T-helper 17 cell (primary cell): ENCODE results near the gene PDIA5. TPM values are rescaled to one million over a fixed set of nuclear protein-coding genes. Genes with fewer than 3 reads are reported as not detected.

Source experiments
- ATAC-seq: fragments of 150-1000 bp; cut with Tn5 transposase; 2 replicates; pipeline ENCODE4 v1.10.0; 2021; ENCODE audit warnings: mild to moderate bottlenecking, moderate library complexity
- DNase-seq, 3 donors: peaks; one replicate each; pipeline versions ENCODE4 v3.0.0 to v3.0.0-alpha.2; 2020 to 2021
- H3K9me3 ChIP-seq: one replicate; pipeline ENCODE4 v1.7.0; 2013; ENCODE audit warnings: low read length, mild to moderate bottlenecking; ENCODE audit not compliant: control insufficient read depth, poor library complexity, severe bottlenecking
- H3K27ac Mint-ChIP-seq: one replicate; pipeline ENCODE4 v1.8.0; 2022; ENCODE audit warnings: mild to moderate bottlenecking, moderate library complexity, mixed read lengths
- H3K27me3 Mint-ChIP-seq: one replicate; pipeline ENCODE4 v1.8.0; 2022; ENCODE audit warnings: mixed read lengths
- H3K36me3 Mint-ChIP-seq: one replicate; pipeline ENCODE4 v1.8.0; 2022; ENCODE audit warnings: low read depth, mixed read lengths
- H3K4me1 Mint-ChIP-seq: one replicate; pipeline ENCODE4 v1.8.0; 2022; ENCODE audit warnings: mild to moderate bottlenecking, mixed read lengths
- H3K4me3 Mint-ChIP-seq: one replicate; pipeline ENCODE4 v1.8.0; 2022; ENCODE audit warnings: mild to moderate bottlenecking, moderate library complexity, mixed read lengths
- total RNA-seq, 4 donors: library from RNA in 2 of 4; stranded (reverse) in 2 of 4; gene quantifications; one replicate each; pipeline ENCODE4 v1.2.3 and lab custom pipeline; 2022 to 2026

The PDIA5 gene
- total RNA-seq, 2 donors from 2014 or later: 4.6 to 6.2 TPM

DNA sequence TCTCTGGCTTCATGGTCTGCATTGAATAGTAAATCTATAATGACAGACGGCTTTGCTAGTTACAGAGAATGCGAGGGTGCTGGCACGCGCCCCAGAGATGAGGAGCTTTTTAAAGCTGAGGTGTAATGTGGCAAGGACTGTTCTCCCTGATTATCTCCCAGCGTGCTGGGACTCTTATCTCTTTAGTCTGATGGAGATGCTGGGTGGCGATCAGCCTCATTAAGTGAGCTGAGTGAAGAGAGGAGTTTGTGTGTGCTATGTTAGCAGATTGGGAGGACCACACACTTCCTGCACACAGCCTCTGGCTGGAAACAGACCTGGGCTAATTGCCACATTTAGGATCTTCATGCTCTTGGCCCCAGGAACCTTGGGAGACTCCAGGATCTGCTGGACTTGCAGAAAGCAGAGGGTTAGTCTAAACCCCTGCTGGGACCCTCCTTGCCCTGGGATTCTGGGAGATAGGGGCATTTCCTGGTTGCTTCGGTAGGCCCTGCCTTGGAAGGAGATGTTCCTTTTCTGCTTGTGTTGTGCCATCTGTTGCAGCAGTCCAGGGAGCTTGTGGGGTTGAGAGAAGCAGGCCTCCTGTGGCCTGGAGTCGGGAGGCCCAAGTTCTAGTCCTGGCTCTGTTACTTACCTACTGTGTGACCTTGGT is 15.0 kb downstream of the PDIA5 start:
- Mint-ChIP-seq H3K4me1 (peaks cover 26% of the 10 kb centered on the region), H3K27me3 (no peaks in the 10 kb centered on the region), H3K36me3 (no peaks in the 10 kb centered on the region), H3K27ac (peak overlapping the region; percentile 74), H3K4me3 (no peak overlapping the region)
- DNase-seq: no peak
- ATAC-seq: no peak
- no peaks in the 10 kb centered on the region for H3K9me3 ChIP-seq

DNA sequence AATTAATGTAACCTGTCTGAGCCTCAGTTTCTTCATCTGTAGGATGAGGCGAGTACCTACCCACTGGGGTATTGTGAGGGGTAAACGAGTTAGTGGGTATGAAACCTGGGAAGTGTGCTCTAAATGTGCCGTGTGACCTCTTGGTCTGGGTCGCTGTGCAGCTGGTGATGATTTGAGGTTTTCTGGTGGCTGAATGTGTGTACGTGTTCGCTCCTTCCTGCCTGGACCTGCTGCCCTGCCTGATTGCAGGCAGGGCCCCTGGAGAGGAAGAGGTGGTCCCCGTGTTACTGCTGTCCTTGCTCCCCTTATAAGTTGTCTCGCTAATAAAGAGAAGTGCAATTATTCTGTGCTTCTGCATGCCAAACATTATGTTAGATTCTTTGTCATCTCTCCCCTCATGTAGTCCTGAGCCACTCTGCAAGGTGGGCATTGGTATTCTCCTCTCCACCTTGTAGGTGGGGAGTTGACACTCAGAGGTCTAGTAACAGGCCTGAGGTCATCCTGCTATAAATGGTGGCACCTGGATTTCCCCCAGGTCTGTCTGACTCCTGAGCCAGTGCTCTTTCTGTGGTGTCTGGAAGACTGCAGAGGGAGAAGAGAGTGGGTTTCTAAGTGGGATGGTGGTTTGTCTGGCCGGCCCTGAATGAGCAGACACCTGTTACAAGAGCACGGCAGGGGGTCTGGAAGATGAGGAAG is 15.7 kb downstream of the PDIA5 start:
- H3K27ac Mint-ChIP-seq: peak overlapping the region; percentile 74

GRCh38 chr3:123083383-123084124 is 16.7 kb downstream of the PDIA5 start:
- Mint-ChIP-seq H3K4me1 (peaks cover 32% of the 10 kb centered on the region), H3K27ac (no peak overlapping the region), H3K4me3 (no peak overlapping the region), H3K27me3 (no peaks in the 10 kb centered on the region), H3K36me3 (no peaks in the 10 kb centered on the region)
- no peaks in the 10 kb centered on the region for H3K9me3 ChIP-seq
- ATAC-seq (no peak), DNase-seq (no peak)

More for the DNA sequence above, 15.7 kb downstream of the PDIA5 start:
- no peaks in the 10 kb centered on the region for H3K9me3 ChIP-seq
- H3K27me3 Mint-ChIP-seq: no peaks in the 10 kb centered on the region
- DNase-seq (no peak), ATAC-seq (no peak)
- H3K4me3 Mint-ChIP-seq: no peak overlapping the region
- no peaks in the 10 kb centered on the region for H3K36me3 Mint-ChIP-seq
- H3K4me1 Mint-ChIP-seq: peaks cover 29% of the 10 kb centered on the region

GRCh38 chr3:123084192-123084591 is 17.4 kb downstream of the PDIA5 start:
- Mint-ChIP-seq H3K27ac (peak overlapping the region; percentile 67), H3K4me1 (peaks cover 32% of the 10 kb centered on the region), H3K27me3 (no peaks in the 10 kb centered on the region), H3K4me3 (no peak overlapping the region), H3K36me3 (peaks cover 1% of the 10 kb centered on the region)
- no peak for DNase-seq
- H3K9me3 ChIP-seq: no peaks in the 10 kb centered on the region
- no peak for ATAC-seq

DNA sequence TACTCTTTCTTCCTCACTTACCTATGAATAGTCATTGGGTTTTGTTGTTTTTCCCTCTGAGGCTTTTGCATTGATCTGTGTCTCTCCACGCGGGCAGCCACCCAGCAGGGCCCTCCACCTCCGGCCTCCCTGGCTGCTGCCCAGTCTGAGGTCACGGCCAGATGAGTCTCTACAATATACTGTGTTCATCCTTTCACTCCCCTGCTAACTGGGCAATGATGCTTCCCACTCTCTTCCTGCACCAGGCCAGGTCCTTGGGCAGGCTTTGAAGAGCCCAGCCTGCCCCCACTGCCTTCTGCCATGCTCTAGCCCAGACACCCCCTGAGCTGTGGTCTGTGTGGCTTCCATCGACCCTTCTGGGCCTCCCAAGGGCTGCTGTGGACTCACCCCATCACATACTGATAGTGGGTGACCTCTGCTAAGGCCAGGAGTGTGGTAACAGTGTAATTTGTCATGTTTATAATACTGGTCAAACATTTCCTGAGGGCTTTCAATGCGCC is 18.0 kb downstream of the PDIA5 start:
- H3K27ac Mint-ChIP-seq: peak overlapping the region; percentile 67
- no peaks in the 10 kb centered on the region for H3K9me3 ChIP-seq
- peaks cover 3% of the 10 kb centered on the region for H3K36me3 Mint-ChIP-seq
- no peaks in the 10 kb centered on the region for H3K27me3 Mint-ChIP-seq
- peak overlapping the region; percentile 49 for H3K4me3 Mint-ChIP-seq
- ATAC-seq (no peak), DNase-seq (no peak)
- H3K4me1 Mint-ChIP-seq: peaks cover 32% of the 10 kb centered on the region

DNA sequence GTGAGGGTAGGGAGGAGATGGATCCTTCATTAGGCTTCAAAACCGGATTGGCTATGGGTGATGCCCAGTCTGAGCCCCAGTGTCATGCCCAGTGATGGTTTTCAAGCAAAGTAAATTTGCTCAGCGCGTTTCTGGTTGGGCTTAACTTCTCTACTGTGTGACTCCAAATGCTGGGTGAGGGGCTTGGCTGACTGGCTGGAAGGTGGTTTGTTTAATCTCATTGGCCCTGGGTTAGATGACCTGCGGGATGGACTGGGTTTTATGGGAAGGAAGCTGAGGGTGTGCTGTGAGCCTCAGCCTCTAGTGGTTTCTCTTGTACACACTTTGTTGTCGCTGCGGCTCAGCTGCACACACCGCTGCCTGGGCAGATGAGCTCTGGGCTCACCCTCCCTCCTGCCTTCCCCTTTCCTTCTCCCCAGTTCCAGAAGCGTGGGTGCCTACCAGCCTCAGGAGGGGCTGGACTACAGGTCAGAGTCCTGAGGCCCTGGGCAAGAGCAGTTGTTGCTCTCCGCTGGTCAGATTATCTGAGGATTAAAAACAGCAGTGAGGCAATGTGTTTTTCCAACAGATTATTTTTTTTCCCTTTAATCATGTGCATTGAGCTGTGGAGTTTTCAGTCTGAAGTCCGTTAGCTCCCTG is 18.6 kb downstream of the PDIA5 start:
- Mint-ChIP-seq H3K4me3 (no peak overlapping the region), H3K27ac (peak overlapping the region; percentile 67)

DNA sequence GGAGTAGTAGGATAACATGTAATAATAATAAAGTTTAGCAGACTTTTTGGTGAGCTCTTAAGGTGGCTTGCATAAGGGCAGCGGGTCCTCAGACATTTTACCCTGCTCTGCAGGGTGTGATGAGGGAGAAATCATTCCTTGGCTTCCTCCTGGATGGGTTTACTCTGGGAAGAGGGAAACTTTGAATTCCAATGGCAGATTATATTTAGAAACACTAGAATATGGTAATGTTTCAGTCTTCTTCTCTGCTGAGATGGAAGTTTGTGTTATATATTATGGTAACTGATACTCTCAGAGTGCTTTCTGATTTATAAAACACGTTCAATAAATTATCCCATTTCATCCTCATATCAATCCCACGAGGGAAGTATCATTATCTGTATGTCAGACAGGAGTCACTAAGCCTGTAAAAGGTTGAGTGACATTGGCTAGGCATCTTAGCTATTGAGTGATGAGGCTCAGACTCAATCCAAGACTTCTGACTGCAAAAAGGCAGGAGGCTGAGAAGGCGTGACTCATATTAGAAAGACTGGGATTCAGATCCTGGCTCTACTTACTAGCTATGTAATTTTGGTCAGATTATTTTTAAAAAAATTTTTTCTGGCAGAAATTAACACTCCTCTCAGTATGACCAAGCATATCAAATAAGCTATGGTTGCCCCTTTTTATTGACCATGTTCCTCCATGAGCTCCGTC is 19.3 kb downstream of the PDIA5 start:
- Mint-ChIP-seq H3K27ac (no peak overlapping the region), H3K4me3 (no peak overlapping the region), H3K4me1 (peaks cover 39% of the 10 kb centered on the region), H3K27me3 (no peaks in the 10 kb centered on the region), H3K36me3 (peaks cover 3% of the 10 kb centered on the region)
- ATAC-seq (no peak), DNase-seq (no peak)
- no peaks in the 10 kb centered on the region for H3K9me3 ChIP-seq

More for the DNA sequence above, 18.6 kb downstream of the PDIA5 start:
- Mint-ChIP-seq H3K36me3 (peaks cover 3% of the 10 kb centered on the region), H3K4me1 (peaks cover 35% of the 10 kb centered on the region), H3K27me3 (no peaks in the 10 kb centered on the region)
- ATAC-seq (no peak), DNase-seq (no peak)
- no peaks in the 10 kb centered on the region for H3K9me3 ChIP-seq

DNA sequence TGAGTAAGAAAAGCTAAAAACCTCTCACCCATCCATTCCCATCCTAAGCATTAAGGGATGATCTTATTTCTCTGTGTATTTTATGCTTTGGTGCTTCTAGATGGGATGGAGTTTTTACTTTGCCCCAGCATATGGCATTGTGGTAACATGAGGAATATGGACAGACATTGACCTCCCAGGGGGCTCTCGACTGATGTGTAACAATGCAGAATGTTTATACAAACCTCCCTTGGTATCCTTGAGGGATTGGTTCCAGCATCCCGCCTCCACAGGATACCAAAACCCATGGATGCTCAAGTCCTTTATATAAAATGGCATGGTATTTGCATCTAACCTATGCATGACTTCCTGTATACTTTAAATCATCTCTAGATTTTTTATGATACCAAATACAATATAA is 21.6 kb downstream of the PDIA5 start:
- peaks cover 6% of the 10 kb centered on the region for H3K36me3 Mint-ChIP-seq
- no peak for ATAC-seq
- peak overlapping the region; percentile 63 for H3K27ac Mint-ChIP-seq
- H3K9me3 ChIP-seq: no peaks in the 10 kb centered on the region
- no peaks in the 10 kb centered on the region for H3K27me3 Mint-ChIP-seq
- peaks cover 47% of the 10 kb centered on the region for H3K4me1 Mint-ChIP-seq
- H3K4me3 Mint-ChIP-seq: no peak overlapping the region
- no peak for DNase-seq

DNA sequence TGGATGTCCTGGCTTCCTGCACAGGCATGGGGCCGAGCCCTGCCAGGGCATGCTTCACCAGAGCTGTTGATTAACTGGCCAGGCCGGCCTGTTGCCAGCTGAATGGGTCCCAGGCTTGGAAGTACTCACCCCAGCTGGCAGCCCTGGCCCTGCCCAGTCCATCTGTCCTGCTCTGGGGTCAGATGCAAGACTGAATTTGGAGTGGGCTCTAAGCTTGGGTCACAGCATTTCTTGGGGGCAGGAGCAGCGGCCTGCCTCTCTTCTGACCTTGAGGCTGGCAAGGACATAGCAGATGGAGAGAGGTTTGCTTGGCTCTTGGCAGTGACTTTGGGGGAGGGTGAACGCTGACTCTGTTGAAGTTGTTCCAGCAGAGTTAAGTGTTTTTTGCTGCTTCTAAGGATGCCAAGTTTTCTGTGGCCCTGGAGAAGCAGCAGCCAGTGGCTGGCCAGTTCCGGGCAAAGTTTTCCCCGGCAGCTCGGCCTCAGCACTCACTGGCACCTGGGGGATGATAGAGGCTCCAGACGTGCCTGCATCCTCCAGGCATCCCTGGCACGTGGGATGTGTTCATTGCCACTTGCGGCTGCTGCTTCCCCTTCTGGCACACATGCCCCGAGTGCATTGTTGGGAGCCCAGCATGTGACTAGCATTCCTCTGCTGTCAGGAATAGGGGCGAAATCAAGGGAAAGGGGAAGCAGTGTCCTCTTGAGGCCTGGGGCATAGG is 22.9 kb downstream of the PDIA5 start:
- Mint-ChIP-seq H3K4me1 (peaks cover 36% of the 10 kb centered on the region), H3K27me3 (no peaks in the 10 kb centered on the region), H3K36me3 (peaks cover 8% of the 10 kb centered on the region), H3K27ac (no peak overlapping the region), H3K4me3 (no peak overlapping the region)
- ATAC-seq (no peak), DNase-seq (no peak)
- H3K9me3 ChIP-seq: no peaks in the 10 kb centered on the region

DNA sequence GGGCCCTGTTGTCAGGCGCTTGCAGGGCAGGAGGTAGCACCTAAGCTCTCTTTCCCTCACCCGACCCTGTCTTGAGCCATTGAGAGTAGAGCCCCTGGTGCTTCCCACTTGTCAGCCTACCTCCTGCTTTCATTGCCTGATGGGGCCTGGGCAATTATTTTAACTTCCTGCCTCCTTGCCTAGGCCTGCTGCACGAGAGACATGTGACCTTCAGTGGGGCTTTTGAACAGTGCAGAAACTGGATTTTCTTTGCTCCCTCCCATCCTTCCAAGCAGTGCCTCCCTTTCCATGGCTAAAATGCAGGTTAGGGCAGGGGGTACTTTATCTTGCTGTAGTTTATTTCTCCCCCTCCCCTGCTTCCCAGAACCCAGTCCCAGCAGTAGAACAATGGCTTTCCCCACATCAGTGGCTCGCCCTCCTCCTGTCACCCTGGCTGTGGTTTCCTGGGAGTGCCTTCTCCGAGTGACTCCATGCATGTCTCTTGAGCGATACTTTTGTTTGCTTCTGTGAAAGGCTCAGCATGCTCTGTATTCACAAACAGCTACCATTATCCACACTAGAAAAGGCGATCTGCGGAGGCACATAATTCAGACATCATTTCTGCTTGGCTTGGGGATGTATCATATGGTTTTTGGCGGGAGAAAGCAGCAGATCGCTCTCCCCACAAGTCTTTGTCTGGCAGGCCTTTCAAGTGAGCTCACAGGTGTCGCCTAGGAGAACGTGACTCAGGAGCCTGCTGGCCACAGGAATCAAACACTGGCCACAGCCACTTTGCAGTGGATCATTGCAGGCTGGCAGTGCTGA is 24.1 kb downstream of the PDIA5 start:
- no peak for DNase-seq
- Mint-ChIP-seq H3K4me1 (peaks cover 31% of the 10 kb centered on the region), H3K27ac (peak overlapping the region; percentile 82), H3K4me3 (peak overlapping the region; percentile 26), H3K27me3 (no peaks in the 10 kb centered on the region), H3K36me3 (peaks cover 10% of the 10 kb centered on the region)
- H3K9me3 ChIP-seq: no peaks in the 10 kb centered on the region
- ATAC-seq: no peak

DNA sequence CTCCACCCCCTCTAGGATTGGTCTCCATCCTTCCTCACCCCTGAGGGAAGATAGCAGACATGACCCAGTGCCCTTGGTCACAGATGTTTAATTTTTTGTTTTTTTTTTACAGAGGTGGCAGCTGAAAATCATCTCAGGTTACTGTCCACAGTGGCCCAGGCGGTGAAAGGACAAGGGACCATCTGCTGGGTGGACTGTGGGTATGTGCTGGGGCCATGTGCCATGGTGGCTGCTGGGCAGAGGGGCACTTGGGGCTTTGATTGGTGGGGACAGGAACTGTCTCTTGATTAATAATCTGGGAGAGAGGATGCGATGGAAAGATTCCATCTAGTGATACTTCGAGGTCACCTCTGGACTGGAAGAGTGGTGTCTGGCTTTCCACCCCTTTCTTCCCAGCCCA is 25.4 kb downstream of the PDIA5 start:
- Mint-ChIP-seq H3K4me3 (no peak overlapping the region), H3K27me3 (no peaks in the 10 kb centered on the region), H3K4me1 (peaks cover 28% of the 10 kb centered on the region), H3K36me3 (peaks cover 13% of the 10 kb centered on the region), H3K27ac (peak overlapping the region; percentile 82)
- DNase-seq (no peak), ATAC-seq (no peak)
- H3K9me3 ChIP-seq: no peaks in the 10 kb centered on the region
